ENCODE results near the gene NFKB2.

DNA sequence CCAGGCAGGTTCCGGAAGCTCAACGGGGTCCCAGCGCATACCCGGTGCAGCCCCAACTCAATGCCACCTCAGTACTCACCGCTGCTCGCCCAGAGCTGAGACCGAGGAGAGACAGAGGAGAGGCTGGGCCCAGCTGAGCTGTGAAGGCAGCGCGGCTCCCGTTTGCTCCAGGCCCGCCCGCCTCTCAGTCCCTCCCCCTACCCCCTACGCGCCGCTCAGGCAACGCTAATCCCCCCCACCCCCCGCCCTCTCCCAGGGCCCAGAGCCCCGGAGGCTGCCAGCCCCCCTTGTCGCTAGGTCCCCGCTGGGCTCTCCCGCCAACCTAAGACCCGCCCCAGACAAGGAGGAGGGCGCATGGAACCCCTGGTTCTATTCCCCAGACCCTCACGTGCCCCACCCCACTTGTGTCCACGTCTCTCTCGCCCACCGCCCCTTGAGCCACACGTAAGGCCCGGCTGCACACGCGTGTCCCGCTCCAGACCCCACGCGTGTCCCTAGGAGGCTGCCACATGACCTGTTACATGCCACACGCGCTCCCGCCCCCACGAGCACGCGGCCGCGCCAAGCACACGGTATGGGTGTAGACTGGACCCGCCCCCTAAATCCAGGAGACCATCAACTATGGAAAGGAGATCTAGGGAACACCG, 23.2 kb downstream of the NFKB2 start, which contains the start of gene PSD:
- TF ChIP-seq, protein P1, sequence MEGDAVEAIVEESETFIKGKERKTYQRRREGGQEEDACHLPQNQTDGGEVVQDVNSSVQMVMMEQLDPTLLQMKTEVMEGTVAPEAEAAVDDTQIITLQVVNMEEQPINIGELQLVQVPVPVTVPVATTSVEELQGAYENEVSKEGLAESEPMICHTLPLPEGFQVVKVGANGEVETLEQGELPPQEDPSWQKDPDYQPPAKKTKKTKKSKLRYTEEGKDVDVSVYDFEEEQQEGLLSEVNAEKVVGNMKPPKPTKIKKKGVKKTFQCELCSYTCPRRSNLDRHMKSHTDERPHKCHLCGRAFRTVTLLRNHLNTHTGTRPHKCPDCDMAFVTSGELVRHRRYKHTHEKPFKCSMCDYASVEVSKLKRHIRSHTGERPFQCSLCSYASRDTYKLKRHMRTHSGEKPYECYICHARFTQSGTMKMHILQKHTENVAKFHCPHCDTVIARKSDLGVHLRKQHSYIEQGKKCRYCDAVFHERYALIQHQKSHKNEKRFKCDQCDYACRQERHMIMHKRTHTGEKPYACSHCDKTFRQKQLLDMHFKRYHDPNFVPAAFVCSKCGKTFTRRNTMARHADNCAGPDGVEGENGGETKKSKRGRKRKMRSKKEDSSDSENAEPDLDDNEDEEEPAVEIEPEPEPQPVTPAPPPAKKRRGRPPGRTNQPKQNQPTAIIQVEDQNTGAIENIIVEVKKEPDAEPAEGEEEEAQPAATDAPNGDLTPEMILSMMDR (conservative IDR thresholded peaks at IDR 0.05; ENCODE audit: low read depth, low read length), result no peak
- no peak for TF ChIP-seq RAD21 (IDR thresholded peaks at IDR 0.05; ENCODE audit: low read length)

Measured in IMR-90 (cell line).